Measurements from ENCODE around the gene SFMBT1. TPM values are rescaled to one million over a fixed set of nuclear protein-coding genes. Genes with fewer than 3 reads are reported as not detected.
A peak's percentile ranks its signal among the peaks of the same experiment; 100 is the strongest.

Gene SFMBT1
- total and polyA plus RNA-seq, 2 experiments from 2014 or later = 5.3 to 24.0 TPM

GRCh38 chr3:52856666-52857065 is 189.2 kb downstream of the SFMBT1 start:
- Histone ChIP-seq H3K9me2 (ENCODE audit: insufficient read depth) (no peaks in the 10 kb centered on the region), H3K36me3 (ENCODE audit: insufficient read depth) (no peaks in the 10 kb centered on the region), H3K4me2 (no peak overlapping the region), H3F3A (replicated peaks; ENCODE audit: low read depth) (no peaks in the 10 kb centered on the region), H3K27ac (ENCODE audit: low read depth) (no peak overlapping the region), H3K79me2 (replicated peaks; ENCODE audit: insufficient read depth) (no peaks in the 10 kb centered on the region), H2AFZ (no peak overlapping the region), H4K20me1 (replicated peaks; ENCODE audit: insufficient read depth) (peaks cover 7% of the 10 kb centered on the region; the same call in 1 of the 2 replicates), H3K4me3 (no peak overlapping the region), H3K4me1 (ENCODE audit: insufficient read depth) (no peaks in the 10 kb centered on the region), H3K27me3 (ENCODE audit: insufficient read depth) (no peaks in the 10 kb centered on the region)
- Mint-ChIP-seq H3K4me1 (no peaks in the 10 kb centered on the region; the same call in 2 of the 3 replicates), H3K9me3 (no peaks in the 10 kb centered on the region), H3K27ac (0 out of 2 replicates have a peak overlapping the region, but pooled peaks have one; percentile 26), H3K36me3 (ENCODE audit: low read depth) (peaks cover 4% of the 10 kb centered on the region; the same call in 1 of the 3 replicates), H3K4me3 (no peak overlapping the region), H3K27me3 (ENCODE audit: insufficient read depth, low read depth, poor library complexity) (no peaks in the 10 kb centered on the region)
- ATAC-seq = no peak
- no peak for TF ChIP-seq NANOG (IDR thresholded peaks at IDR 0.05; ENCODE audit: borderline replicate concordance)
- no peak for TF ChIP-seq REST (IDR thresholded peaks at IDR 0.05; ENCODE audit: unreplicated experiment)
- no peak for TF ChIP-seq EZH2phosphoT487 (IDR thresholded peaks at IDR 0.05; ENCODE audit: unreplicated experiment)
- TF ChIP-seq CTCF (conservative IDR thresholded peaks at IDR 0.05; ENCODE audit: low read depth in 2 of 2) = no peak
- TF ChIP-seq ZNF114 (CRISPR knock-in tag; IDR thresholded peaks at IDR 0.05) = no peak
- no peak for DNase-seq (ENCODE audit: low spot score)

GRCh38 chr3:52854013-52854412 is 191.9 kb downstream of the SFMBT1 start:
- Histone ChIP-seq H3K4me1 (ENCODE audit: insufficient read depth) (no peaks in the 10 kb centered on the region), H3K36me3 (ENCODE audit: insufficient read depth) (no peaks in the 10 kb centered on the region), H3K27me3 (ENCODE audit: insufficient read depth) (no peaks in the 10 kb centered on the region), H3K4me2 (no peak overlapping the region), H3K9me2 (ENCODE audit: insufficient read depth) (no peaks in the 10 kb centered on the region), H2AFZ (no peak overlapping the region), H3F3A (replicated peaks; ENCODE audit: low read depth) (no peaks in the 10 kb centered on the region), H4K20me1 (replicated peaks; ENCODE audit: insufficient read depth) (peaks cover 7% of the 10 kb centered on the region; the same call in 1 of the 2 replicates), H3K79me2 (replicated peaks; ENCODE audit: insufficient read depth) (no peaks in the 10 kb centered on the region), H3K27ac (ENCODE audit: low read depth) (no peak overlapping the region), H3K4me3 (no peak overlapping the region)
- DNase-seq (ENCODE audit: low spot score) (peak; percentile 69), ATAC-seq (peak; percentile 42)
- H3K36me3 Mint-ChIP-seq (ENCODE audit: low read depth) = peaks cover 12% of the 10 kb centered on the region
- H3K4me1 Mint-ChIP-seq = no peaks in the 10 kb centered on the region
- H3K27me3 Mint-ChIP-seq (ENCODE audit: insufficient read depth, low read depth, poor library complexity) = no peaks in the 10 kb centered on the region
- no peak overlapping the region for H3K27ac Mint-ChIP-seq
- H3K9me3 Mint-ChIP-seq = no peaks in the 10 kb centered on the region
- TF ChIP-seq ZNF462 (CRISPR knock-in tag; IDR thresholded peaks at IDR 0.05) = no peak
- TF ChIP-seq REST (IDR thresholded peaks at IDR 0.05; ENCODE audit: unreplicated experiment) = peak; percentile 67
- no peak overlapping the region for H3K4me3 Mint-ChIP-seq

Data from GM23338 (cell line).